PC-9 (cell line): Measurements from ENCODE around the gene VWC2.

Experiments used
- EZH2 ChIP-seq: fragments of 200-600 bp; sonication (generic); IDR thresholded peaks from 2 replicates; pipeline ENCODE4 v1.8.0; 2017; ENCODE audit warnings: antibody characterized with exemption, low read depth
- TF ChIP-seq, protein P1 (sequence below): fragments of 200-600 bp; sonication (generic); conservative IDR thresholded peaks from 2 replicates; pipeline ENCODE4 v1.6.1; 2017; ENCODE audit warnings: mixed run types, antibody characterized with exemption, mild to moderate bottlenecking, moderate library complexity

DNA sequence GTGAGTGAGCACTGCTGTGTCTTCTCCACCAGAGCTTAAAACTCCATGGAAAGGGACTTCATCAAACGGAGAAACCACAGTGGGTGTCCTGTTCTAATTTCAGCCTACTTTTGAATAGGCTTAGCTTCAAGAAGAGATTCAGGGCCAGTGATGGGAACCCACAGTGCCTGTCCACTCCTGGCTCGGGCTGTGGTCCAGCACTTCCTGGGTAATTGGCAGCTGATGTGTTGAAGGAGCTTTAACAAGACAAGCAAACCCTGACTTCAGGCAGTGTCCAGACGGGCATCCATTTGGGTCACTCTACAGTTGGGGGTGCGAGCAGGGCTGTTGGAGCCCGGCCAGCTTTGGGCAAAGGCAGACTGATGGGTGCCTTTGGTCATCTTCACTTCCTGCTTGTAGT lies 14.5 kb downstream of the VWC2 start:
- TF ChIP-seq, protein P1, sequence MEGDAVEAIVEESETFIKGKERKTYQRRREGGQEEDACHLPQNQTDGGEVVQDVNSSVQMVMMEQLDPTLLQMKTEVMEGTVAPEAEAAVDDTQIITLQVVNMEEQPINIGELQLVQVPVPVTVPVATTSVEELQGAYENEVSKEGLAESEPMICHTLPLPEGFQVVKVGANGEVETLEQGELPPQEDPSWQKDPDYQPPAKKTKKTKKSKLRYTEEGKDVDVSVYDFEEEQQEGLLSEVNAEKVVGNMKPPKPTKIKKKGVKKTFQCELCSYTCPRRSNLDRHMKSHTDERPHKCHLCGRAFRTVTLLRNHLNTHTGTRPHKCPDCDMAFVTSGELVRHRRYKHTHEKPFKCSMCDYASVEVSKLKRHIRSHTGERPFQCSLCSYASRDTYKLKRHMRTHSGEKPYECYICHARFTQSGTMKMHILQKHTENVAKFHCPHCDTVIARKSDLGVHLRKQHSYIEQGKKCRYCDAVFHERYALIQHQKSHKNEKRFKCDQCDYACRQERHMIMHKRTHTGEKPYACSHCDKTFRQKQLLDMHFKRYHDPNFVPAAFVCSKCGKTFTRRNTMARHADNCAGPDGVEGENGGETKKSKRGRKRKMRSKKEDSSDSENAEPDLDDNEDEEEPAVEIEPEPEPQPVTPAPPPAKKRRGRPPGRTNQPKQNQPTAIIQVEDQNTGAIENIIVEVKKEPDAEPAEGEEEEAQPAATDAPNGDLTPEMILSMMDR: no peak
- no peak for TF ChIP-seq EZH2
